ENCODE measurements around the gene CYSTM1.

Gene CYSTM1

DNA sequence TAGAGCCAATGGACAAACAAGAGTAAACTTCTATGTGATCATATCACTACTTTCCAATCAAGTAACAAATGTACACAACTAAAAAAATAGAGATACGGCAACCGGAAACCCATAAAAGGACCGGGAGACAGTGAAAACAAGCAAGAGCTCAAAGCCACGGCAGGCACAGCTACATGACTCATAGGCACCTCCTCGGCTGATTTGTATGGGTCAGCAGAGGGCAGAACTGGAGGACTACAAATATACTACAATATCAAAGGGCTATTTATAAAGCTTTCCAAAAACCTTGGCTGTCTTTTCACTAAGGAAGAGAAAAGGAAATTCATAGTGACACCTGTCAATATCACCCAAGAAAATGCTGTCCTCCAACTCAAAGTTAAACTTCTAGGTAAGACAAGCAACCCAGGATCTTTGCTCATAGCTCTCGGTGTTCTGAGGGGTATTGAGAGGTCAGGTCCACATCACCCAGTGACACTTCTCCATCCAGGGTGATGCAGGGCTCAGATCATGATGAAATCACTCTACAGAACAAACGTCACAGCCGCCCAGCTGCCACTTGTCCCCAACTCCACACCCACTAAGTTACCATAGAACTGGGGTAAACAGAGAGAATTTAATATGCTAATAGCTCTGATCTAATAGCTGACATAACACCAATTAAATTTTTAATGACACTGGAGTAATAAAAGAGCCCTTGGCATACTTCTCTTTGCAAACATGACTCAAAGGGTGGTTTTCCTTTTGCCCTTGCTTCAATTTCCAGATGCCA is 86.6 kb downstream of the CYSTM1 start:
- no peak for DNase-seq

DNA sequence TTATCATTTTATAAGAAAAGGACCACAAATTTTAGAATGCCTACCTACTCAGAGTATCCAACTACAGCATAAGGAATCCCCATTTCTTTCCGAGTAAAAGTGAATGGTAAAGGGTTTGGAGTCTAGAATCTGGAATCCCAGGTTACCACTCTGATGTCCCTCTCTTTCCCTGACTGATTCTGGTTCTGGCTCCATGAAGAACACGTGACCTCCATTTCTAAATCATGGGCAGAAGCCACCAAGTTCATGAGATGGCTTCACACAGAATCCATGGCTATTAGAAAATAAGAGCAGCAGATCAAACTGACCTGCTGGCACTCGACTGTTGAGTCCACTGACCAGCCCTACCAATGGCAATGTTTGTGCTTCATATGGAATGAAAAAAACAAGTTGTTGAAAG is 87.2 kb downstream of the CYSTM1 start:
- DNase-seq, result no peak

GRCh38 chr5:140262839-140263238 is 87.9 kb downstream of the CYSTM1 start:
- no peak for DNase-seq

DNA sequence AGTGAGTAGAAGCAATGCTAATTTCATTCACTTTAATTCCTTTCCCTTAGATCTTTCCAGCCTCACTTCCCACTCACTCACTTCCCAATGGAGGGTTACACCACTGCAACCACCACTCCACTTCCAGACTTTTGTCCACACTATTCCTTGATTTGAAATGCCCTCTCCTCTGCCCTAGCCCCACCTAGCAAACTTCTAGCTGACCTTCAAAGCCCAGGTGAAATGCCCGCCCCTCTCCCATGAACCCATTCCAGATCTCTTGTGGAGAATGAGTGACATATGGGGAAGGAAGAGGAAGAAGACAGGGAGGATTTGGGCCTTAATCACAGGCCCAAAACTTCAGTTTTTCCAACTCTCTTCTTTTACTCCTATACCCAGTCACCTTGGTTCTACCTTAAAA is 90.9 kb downstream of the CYSTM1 start:
- no peak for DNase-seq

DNA sequence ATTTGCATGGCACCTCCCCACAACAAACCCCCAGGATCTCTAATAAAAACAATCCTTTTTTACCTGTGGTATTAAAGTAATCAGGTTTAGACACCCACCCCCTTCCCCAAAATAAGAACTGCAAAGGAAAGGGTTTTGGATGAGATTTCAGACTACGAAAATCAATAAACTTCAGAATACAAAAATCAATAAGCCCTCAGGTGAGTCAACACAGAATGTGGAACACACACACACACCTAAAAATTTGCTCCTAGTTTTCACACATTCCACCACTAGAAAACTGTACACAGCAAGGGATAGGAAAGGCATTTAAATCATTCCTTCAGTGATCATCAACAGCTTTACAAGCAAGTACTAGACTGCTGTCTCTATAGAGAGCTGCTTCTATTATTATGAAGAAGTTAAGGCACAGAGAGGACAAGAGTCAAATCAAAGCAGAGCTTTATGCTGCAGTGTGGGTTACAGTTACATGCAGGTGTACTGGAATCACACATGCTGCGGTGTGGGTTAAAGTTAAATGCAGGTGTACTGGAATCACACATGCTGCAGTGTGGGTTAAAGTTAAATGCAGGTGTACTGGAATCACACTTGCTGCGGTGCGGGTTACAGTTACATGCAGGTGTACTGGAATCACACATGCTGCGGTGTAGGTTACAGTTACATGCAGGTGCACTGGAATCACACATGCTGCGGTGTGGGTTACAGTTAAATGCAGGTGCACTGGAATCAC is 91.6 kb downstream of the CYSTM1 start:
- no peak for DNase-seq

DNA sequence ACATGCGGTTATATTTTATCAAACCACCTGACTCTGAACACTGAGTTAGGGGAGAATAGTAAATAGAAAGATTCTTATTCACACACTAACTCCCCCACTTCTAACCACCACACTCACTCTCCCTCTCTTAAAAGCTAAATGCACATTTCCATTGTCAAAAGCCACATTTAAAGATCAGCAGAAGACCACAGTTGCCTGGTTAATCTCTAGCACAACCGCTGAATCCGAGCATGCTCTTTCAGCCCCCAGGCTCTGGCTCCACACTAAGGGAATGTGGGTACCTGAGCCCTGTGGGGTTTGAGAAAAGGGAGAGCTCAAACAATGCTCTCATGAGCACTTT is 92.2 kb downstream of the CYSTM1 start:
- no peak for DNase-seq

DNA sequence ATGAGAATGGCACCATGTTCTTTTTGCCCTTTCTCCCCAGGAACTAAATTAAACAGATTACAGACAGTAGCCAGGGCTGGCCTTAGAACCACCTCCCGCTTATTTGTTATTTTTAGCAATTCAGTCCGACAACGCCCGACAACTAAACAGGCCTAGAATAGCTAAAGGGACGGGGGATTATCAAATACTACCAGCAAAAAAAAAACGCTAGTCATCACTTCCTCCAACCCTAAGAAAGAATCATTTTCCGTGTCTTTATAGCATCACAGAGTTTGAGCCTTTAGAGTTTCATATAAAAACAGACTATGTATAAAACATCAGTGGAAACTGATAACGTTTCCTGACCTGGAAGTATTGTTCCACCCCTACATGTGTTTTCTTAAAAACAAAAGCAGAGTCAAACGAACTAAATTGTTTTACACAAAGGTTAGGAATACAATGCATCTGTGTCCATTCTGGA is 92.6 kb downstream of the CYSTM1 start:
- DNase-seq, result no peak

DNA sequence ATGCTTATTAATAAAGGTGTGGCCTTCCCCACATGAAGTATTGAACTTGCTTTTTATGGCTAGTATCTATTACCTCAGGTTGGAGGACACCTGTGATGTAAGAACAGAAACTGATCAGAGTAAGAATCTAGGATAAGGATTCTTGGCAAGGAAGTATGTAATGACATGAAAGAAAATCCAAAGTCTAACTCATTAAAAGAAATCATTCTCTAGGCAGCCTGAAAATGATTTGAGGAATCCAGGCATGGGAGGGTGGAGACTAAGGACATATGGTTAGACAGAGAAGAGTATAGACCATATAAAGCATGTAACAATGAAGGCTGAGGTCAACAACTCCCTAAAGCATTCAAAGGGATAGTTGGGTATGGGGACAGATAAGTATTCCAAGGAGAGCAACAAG is 95.0 kb downstream of the CYSTM1 start:
- DNase-seq, result no peak

- DNase-seq, result no peak
These were observed 98.5 kb downstream of the CYSTM1 start for GRCh38 chr5:140273401-140273877.

DNA sequence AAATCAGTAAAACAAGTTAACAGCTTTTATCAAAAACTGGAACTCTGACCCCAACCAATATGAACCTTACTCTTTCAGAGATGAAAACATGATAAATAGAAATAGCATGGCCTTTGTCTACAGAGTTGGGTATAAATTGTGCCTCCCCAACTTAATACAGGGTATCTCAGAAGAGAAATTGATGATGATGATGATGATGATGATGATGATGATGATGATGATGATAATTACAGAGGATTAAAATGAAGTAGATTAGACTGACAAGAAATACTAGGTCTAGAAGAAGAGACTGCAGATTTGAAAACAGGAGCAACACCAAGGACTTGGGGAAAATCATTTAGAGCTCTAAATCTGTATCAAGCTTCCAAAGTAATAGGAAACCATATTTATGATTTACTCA is 100.8 kb downstream of the CYSTM1 start:
- DNase-seq, result no peak

GRCh38 chr5:140282266-140282665 is 107.3 kb downstream of the CYSTM1 start:
- DNase-seq, result no peak

DNA sequence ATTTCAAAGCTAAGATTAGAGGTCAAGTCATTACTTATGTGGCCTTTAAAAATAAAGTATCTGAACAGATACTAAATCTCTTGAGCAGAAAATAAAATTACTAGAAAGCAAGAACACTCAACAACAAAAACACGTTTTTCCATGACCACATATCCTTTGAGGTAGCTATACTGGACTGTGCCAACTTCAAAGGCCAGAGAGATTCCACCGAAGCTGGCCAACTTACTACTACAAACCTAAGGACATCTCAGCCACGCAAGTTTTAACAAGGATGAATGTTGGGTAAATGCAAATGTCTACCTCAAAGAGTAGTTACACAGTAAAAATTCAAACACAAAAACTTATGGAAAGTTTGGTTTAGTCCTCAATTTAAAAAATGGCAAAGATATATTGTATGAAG is 109.0 kb downstream of the CYSTM1 start:
- no peak for DNase-seq

DNA sequence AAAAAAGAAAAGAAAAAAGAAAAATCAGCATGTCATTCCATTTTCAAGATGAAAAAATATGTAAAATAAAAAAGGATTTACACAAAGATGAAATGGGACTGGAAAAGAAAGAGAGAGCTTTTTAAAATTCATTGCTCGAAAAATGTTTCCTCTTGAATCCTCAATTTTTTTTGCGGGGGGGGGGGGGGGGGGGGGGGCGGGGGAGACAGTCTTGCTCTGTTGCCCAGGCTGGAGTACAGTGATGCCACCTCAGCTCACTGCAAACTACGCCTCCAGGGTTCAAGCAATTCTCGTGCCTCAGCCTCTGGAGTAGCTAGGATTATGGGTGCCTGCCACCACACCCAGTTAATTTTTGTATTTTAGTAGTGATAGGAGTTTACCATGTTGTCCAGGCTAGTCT is 111.4 kb downstream of the CYSTM1 start:
- no peak for DNase-seq

- DNase-seq, result no peak
These were observed 113.0 kb downstream of the CYSTM1 start for GRCh38 chr5:140287801-140288521.

DNA sequence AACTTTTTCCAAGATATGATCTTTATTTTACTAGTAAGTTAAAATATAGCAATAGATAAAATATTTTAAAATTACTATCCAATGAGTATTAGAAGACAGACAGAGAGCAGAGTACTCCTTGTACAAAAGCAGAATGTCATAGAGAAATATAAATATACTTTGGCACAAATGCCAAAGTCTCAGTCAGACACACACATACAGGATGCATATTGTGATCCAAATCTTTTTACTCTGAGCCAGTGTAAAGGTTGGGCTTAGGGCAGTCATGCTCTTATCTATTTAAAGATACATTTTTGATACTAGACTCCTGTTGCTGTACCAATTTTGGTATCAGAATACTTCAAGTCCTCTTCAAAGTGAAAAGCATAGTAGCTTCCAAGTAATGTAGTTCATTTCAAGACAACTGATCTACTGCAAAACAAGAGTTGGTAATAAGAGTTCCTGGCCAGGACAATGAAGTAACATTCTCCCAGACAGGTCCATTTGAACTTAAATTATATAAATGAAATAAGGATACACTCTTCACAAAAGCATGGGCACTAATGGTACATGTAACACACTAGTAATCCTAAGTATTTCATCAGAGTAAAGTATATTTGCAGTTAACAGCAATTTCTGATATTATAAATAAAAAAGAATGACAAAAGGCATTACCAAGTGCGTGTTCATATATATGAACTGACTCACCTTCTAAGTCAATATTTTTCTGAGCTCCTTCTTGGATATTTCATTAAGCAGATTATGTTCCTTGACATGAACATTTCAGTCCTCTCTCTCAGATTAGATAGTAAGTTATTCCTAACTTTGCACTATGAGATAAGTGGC is 117.4 kb downstream of the CYSTM1 start:
- no peak for DNase-seq
